GM21717 (cell line): ENCODE measurements around the gene CFAP58.

Source experiments
- ATAC-seq: cut with Tn5 transposase; IDR thresholded peaks from one replicate; pipeline ENCODE4 v1.9.1; 2021; ENCODE audit warnings: mild to moderate bottlenecking, moderate library complexity; ENCODE audit not compliant: unreplicated experiment

Gene CFAP58

GRCh38 chr10:104321226-104321625, 32.4 kb upstream of the CFAP58 start:
- no peak for ATAC-seq

GRCh38 chr10:104321725-104322415, 31.8 kb upstream of the CFAP58 start:
- ATAC-seq: no peak

DNA sequence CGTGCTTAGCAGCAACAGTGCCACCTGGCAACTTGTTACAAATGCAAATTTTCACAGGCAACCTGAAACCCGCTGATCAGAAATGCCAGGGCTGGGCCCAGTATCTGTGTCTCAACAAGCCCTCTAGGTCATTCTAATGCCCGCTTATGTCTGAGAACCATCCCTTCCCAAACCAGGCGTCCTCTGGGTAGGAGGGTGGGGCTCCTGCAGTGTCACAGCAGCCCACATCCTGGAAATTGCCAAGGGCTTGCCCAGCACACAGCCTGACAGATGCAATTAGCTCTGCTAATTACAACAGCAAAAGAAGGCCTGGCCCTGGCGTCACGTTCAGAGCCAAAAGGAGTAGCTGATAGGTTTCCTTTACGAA, 31.2 kb upstream of the CFAP58 start:
- ATAC-seq: peak; percentile 52

DNA sequence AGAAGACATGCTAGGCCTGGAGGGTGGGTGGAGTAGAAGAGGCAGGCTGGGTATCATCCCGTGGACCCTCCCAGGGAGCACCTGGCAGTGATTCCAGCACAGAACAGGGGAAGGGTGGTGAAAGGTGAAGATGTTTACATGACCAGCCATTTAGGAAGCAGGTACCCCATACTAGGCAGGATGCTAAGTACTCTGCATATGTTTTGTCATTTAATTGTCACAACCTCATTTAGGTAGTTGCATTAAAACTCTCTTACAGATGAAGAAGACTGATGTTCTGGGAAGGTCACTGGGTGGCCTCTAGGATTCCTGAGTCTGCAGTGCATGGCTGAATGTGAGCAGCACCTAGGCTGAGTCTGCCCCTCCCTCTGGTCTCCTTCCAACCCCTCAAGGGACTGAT, 30.5 kb upstream of the CFAP58 start:
- no peak for ATAC-seq

GRCh38 chr10:104323760-104324201, 29.9 kb upstream of the CFAP58 start:
- no peak for ATAC-seq

GRCh38 chr10:104324221-104324686, 29.4 kb upstream of the CFAP58 start:
- no peak for ATAC-seq

DNA sequence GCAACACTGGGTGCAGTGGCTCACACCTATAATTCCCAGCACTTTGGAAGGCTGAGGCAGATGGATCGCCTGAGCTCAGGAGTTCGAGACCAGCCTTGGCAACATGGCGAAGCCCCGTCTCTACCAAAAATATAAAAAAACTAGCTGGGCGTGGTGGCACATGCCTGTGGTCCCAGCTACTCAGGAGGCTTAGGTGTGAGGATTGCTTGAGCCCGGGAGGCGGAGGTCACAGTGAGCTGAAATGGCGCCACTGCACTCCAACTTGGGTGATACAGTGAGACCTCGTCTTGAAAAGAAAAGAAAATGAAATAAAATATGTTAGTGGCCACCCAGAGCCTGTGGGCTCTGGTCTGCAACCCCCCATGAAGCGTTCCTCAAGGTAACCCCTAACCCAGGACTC, 28.7 kb upstream of the CFAP58 start:
- no peak for ATAC-seq

GRCh38 chr10:104325436-104326435, 27.9 kb upstream of the CFAP58 start:
- ATAC-seq: no peak

- no peak for ATAC-seq
Measured at GRCh38 chr10:104326991-104327610, 26.5 kb upstream of the CFAP58 start.

GRCh38 chr10:104327745-104328645, 25.6 kb upstream of the CFAP58 start:
- no peak for ATAC-seq

GRCh38 chr10:104328646-104328895, 25.1 kb upstream of the CFAP58 start:
- ATAC-seq: no peak

- peak; percentile 52 for ATAC-seq
Measured at GRCh38 chr10:104328896-104329710, 24.5 kb upstream of the CFAP58 start.

DNA sequence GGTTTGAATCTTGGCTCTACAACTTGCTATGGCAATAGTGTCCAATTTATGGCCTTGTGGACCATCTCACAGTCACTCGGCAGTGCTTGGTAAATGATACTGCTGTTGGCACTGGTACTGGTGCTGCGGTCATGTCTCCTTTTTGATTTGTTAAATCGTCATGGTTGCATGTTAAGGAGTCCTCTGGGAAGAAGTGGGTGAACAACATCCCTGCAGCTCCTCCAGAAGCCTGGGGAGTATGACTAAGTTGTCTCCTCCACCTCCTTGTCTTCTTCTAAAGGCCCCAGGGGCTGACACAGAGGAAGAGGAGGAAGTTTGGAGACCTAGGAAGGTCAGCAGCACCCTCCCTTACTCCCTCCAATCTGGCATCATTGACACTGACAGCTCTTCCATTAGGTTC, 23.9 kb upstream of the CFAP58 start:
- ATAC-seq: no peak

GRCh38 chr10:104330168-104331110, 23.2 kb upstream of the CFAP58 start:
- ATAC-seq: no peak

- no peak for ATAC-seq
Measured at GRCh38 chr10:104331208-104331838, 22.3 kb upstream of the CFAP58 start.

DNA sequence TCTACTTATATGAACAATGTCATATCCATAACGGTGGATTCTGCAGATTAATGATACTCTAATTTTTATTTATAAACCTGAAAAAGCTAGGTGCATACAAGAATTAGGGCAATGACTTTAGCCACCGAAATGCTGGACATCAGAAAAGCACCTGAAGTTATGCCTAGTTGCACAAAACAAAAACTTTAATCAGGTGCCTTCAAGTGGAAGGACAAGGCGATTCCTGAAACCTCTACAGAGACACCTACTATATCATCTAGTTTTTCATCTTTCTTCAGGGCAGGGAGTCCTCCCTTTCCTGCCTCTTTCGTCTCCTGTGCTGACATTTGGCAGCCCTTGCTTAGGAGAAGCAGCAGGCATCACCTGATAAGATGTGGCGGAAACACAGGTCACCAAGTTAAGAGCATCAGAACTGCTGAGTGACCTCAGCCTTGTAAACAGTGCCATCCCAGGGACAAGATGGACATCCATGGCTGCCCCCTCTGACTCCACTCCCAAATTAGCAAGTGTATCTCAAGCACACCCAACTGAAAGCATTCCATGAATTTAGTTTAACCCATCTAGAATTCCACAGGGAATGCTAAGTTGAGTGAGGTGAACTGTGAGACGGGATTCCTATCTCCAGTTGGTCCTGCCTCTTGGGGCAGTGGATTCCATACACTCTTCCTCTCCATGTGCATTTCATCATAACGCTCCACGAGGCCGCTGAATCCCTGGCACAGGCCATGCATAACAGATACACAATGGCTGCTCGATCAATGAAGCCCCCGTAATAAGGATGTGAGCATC, 21.2 kb upstream of the CFAP58 start:
- ATAC-seq: no peak

DNA sequence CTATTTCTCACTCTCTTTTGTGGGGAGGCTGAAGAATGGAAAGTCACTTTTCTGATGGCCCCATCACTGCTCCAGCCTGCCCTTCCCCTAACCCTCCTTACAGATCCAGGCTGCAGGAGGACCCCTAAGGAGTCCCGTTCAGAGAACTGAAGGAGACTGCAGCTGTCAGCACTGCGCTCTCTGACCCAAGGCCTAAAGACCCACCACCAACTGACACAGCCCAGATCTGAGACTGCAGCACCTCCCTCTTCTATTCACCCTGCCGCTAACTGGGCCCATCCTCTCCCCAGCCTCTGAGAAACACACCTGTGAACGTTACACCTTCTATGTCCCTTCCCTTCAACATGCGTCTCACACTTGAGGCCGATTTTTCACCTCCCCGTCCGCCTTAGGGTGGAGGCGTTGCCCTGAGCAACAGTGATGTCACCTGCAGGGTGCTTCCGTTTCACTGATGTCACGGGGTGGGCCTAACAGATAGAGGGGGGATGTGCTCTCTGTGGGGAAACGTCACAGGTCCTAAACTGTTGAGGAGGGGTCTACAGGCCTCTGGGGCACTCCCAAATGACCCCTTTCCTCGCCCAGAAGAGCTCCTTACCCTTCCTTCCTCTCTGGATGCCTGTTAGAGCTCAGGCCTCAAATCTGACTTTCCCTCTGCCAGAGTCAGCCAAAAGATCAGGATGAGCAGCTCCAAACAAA, 20.5 kb upstream of the CFAP58 start:
- no peak for ATAC-seq
